MM.1S (cell line): ENCODE results near the gene ELMO1.

ENCODE experiments used
- DNase-seq: peaks from one replicate; pipeline ENCODE4 v3.0.0-alpha.2; 2015
- H2AFZ ChIP-seq: fragments of 300-600 bp; sonication (generic); 2 replicates; pipeline ENCODE4 v1.6.0; 2016; ENCODE audit warnings: antibody characterized with exemption, low read length
- H3F3A ChIP-seq: fragments of 300-600 bp; sonication (generic); 2 replicates; pipeline ENCODE4 v1.6.1; 2016; ENCODE audit warnings: mild to moderate bottlenecking, antibody characterized with exemption, low read length, moderate library complexity, mixed read lengths; ENCODE audit not compliant: insufficient read depth
- H3K27ac ChIP-seq: fragments of 300-600 bp; sonication (generic); 2 replicates; pipeline ENCODE4 v1.5.1; 2016; ENCODE audit warnings: mild to moderate bottlenecking, low read length
- H3K27me3 ChIP-seq: fragments of 300-600 bp; sonication (generic); replicated peaks from 2 replicates; pipeline ENCODE4 v1.6.0; 2016; ENCODE audit warnings: low read length; ENCODE audit not compliant: insufficient read depth
- H3K36me3 ChIP-seq: fragments of 300-600 bp; sonication (generic); replicated peaks from 2 replicates; pipeline ENCODE4 v1.6.1; 2016; ENCODE audit warnings: mild to moderate bottlenecking, low read length, mixed read lengths; ENCODE audit not compliant: insufficient read depth
- H3K4me1 ChIP-seq: fragments of 300-600 bp; sonication (generic); 2 replicates; pipeline ENCODE4 v1.6.1; 2016; ENCODE audit warnings: low read length, mixed read lengths
- H3K4me2 ChIP-seq: fragments of 300-600 bp; sonication (generic); 2 replicates; pipeline ENCODE4 v1.6.0; 2016; ENCODE audit warnings: low read depth, low read length
- H3K4me3 ChIP-seq: fragments of 300-600 bp; sonication (generic); 2 replicates; pipeline ENCODE4 v1.5.1; 2016; ENCODE audit warnings: low read length, mixed read lengths
- H3K79me2 ChIP-seq: fragments of 300-600 bp; sonication (generic); 2 replicates; pipeline ENCODE4 v1.6.1; 2016; ENCODE audit warnings: mixed run types, low read length, mixed read lengths
- H3K9ac ChIP-seq: fragments of 300-600 bp; sonication (generic); 2 replicates; pipeline ENCODE4 v1.6.1; 2016; ENCODE audit warnings: low read length, mixed read lengths
- H3K9me2 ChIP-seq: fragments of 300-600 bp; sonication (generic); replicated peaks from 2 replicates; pipeline ENCODE4 v1.6.1; 2016; ENCODE audit warnings: mild to moderate bottlenecking, low read length, mixed read lengths; ENCODE audit not compliant: insufficient read depth
- H3K9me3 ChIP-seq: fragments of 300-600 bp; sonication (generic); replicated peaks from 2 replicates; pipeline ENCODE4 v1.6.1; 2016; ENCODE audit warnings: mild to moderate bottlenecking, low read length, mixed read lengths; ENCODE audit not compliant: insufficient read depth
- H4K20me1 ChIP-seq: fragments of 300-600 bp; sonication (generic); 2 replicates; pipeline ENCODE4 v1.6.1; 2016; ENCODE audit warnings: mild to moderate bottlenecking, low read length, moderate library complexity, mixed read lengths; ENCODE audit not compliant: insufficient read depth
- EZH2 ChIP-seq: fragments of 300-600 bp; sonication (generic); optimal IDR thresholded peaks from 2 replicates; pipeline ENCODE3; 2017; ENCODE audit warnings: low read depth, mild to moderate bottlenecking, antibody characterized with exemption, low read length, mixed read lengths
- EZH2phosphoT487 ChIP-seq: fragments of 300-600 bp; sonication (generic); IDR thresholded peaks from 2 replicates; pipeline ENCODE4 v1.6.1; 2018; ENCODE audit warnings: antibody characterized with exemption, low read length
- TF ChIP-seq, protein P1 (sequence below): fragments of 300-600 bp; sonication (generic); IDR thresholded peaks from 2 replicates; pipeline ENCODE4 v1.5.1; 2016; ENCODE audit warnings: antibody characterized with exemption, low read length, mixed read lengths

Gene ELMO1

DNA sequence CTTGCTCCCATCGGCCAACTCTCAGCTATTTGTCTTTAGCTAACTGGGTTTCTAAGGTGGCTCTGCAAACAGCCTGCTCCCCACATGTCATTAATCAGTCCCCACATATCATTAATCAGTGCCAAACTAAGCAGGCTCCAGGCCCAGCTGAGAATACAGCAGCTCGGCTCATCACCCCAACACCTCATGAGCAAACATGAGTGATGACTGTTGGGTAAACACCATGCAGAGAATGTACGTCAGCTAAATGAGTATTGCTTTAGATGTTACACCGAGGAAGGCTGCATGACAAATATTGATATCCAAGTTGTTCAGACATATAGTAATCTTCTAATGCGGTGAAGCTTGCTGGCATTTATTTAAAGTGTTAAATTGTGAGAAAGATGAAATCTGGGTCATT is 536.9 kb downstream of the ELMO1 start:
- no peaks in the 10 kb centered on the region for H3K9me2 ChIP-seq
- TF ChIP-seq EZH2 = no peak
- TF ChIP-seq, protein P1, sequence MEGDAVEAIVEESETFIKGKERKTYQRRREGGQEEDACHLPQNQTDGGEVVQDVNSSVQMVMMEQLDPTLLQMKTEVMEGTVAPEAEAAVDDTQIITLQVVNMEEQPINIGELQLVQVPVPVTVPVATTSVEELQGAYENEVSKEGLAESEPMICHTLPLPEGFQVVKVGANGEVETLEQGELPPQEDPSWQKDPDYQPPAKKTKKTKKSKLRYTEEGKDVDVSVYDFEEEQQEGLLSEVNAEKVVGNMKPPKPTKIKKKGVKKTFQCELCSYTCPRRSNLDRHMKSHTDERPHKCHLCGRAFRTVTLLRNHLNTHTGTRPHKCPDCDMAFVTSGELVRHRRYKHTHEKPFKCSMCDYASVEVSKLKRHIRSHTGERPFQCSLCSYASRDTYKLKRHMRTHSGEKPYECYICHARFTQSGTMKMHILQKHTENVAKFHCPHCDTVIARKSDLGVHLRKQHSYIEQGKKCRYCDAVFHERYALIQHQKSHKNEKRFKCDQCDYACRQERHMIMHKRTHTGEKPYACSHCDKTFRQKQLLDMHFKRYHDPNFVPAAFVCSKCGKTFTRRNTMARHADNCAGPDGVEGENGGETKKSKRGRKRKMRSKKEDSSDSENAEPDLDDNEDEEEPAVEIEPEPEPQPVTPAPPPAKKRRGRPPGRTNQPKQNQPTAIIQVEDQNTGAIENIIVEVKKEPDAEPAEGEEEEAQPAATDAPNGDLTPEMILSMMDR = no peak
- no peak for TF ChIP-seq EZH2phosphoT487
- no peaks in the 10 kb centered on the region for H3K9me3 ChIP-seq
- H2AFZ ChIP-seq = no peak overlapping the region
- no peak overlapping the region for H3K4me2 ChIP-seq
- H3K9ac ChIP-seq = no peak overlapping the region
- no peak overlapping the region for H3K4me3 ChIP-seq
- no peaks in the 10 kb centered on the region for H4K20me1 ChIP-seq
- no peaks in the 10 kb centered on the region for H3K36me3 ChIP-seq
- H3K27me3 ChIP-seq = no peaks in the 10 kb centered on the region
- H3F3A ChIP-seq = no peaks in the 10 kb centered on the region
- H3K79me2 ChIP-seq = no peaks in the 10 kb centered on the region
- no peaks in the 10 kb centered on the region for H3K4me1 ChIP-seq
- no peak overlapping the region for H3K27ac ChIP-seq
- no peak for DNase-seq

DNA sequence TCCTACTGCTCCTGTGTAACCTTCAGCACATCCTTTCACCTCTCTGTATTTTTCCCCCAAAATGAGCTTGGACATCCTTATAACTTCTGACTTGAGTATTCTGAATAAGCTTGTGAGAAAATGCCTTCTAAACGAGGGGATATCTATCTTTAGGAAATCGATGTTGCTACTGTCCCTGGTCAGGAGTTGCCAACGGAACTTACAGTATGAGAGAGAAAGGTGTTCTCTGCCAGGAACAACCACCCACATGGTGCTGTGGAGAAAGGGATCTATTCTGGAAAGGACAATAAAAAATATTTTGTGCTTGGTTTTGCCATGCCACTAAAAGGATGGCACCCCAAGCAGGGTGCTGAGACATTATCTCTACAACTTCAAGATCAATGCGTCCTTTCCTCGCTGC is 537.8 kb downstream of the ELMO1 start:
- no peak overlapping the region for H2AFZ ChIP-seq
- H3K9me3 ChIP-seq = no peaks in the 10 kb centered on the region
- no peak for DNase-seq

DNA sequence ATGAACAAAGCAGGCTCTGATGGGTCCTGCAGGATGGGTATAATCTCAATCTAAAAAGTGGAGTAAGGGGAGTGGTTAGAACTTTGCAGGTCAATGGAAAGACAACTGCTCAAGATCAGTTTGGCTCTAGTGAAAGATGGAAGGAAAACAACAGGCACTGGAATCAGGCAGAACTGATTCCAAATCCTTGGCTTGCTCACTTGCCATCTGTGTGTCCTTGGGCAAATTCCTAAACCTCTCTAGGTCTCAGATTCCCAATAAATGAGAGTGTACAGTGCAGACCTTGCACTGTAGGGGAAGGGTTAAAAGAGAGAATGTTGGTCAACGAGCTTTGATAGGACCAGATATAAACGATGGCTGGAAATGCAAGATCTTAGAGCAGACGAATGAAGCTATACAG is 538.3 kb downstream of the ELMO1 start:
- Histone ChIP-seq H3K9me2 (no peaks in the 10 kb centered on the region), H3K9me3 (no peaks in the 10 kb centered on the region), H3K79me2 (no peaks in the 10 kb centered on the region), H3K9ac (no peak overlapping the region), H3K36me3 (no peaks in the 10 kb centered on the region), H3F3A (no peaks in the 10 kb centered on the region), H4K20me1 (no peaks in the 10 kb centered on the region), H3K4me3 (no peak overlapping the region), H3K27me3 (no peaks in the 10 kb centered on the region), H3K27ac (no peak overlapping the region), H3K4me1 (no peaks in the 10 kb centered on the region), H3K4me2 (no peak overlapping the region), H2AFZ (no peak overlapping the region)
- TF ChIP-seq EZH2 (no peak), EZH2phosphoT487 (no peak)
- TF ChIP-seq, protein P1 = no peak
- no peak for DNase-seq

More for the DNA sequence above, 537.8 kb downstream of the ELMO1 start:
- Histone ChIP-seq H3K79me2 (no peaks in the 10 kb centered on the region), H3K4me1 (no peaks in the 10 kb centered on the region), H3K9me2 (no peaks in the 10 kb centered on the region), H3K27me3 (no peaks in the 10 kb centered on the region), H3K4me2 (no peak overlapping the region), H3K27ac (no peak overlapping the region), H3K4me3 (no peak overlapping the region), H3K9ac (no peak overlapping the region), H3F3A (no peaks in the 10 kb centered on the region), H4K20me1 (no peaks in the 10 kb centered on the region), H3K36me3 (no peaks in the 10 kb centered on the region)
- no peak for TF ChIP-seq EZH2phosphoT487
- no peak for TF ChIP-seq EZH2
- TF ChIP-seq, protein P1 = no peak
